KMS-11 (cell line): ENCODE data around the gene SLC25A48.
"Not testable (repeated sequence)": the region's sequence is repeated elsewhere in the genome, so short reads cannot be mapped to it uniquely, and the experiment has no call there.

Source experiments
- H2AFZ ChIP-seq: fragments of 200-600 bp; sonication (generic); 2 replicates; pipeline ENCODE4 v1.6.1; 2016; ENCODE audit warnings: antibody characterized with exemption, mixed run types, low read depth
- H3K27ac ChIP-seq: fragments of 200-600 bp; sonication (generic); 2 replicates; pipeline ENCODE4 v1.6.1; 2016; ENCODE audit warnings: mild to moderate bottlenecking, mixed run types
- H3K27me3 ChIP-seq: fragments of 200-600 bp; sonication (generic); 2 replicates; pipeline ENCODE4 v1.6.1; 2017; ENCODE audit warnings: mild to moderate bottlenecking, low read depth, mixed run types, moderate library complexity; ENCODE audit not compliant: insufficient read depth
- H3K36me3 ChIP-seq: fragments of 200-600 bp; sonication (generic); 2 replicates; pipeline ENCODE4 v1.6.1; 2017; ENCODE audit warnings: mild to moderate bottlenecking, mixed run types; ENCODE audit not compliant: insufficient read depth
- H3K4me1 ChIP-seq: fragments of 200-600 bp; sonication (generic); 2 replicates; pipeline ENCODE4 v1.6.1; 2016; ENCODE audit warnings: mild to moderate bottlenecking, low read depth, mixed run types; ENCODE audit not compliant: poor library complexity, severe bottlenecking
- H3K4me2 ChIP-seq: fragments of 200-600 bp; sonication (generic); 2 replicates; pipeline ENCODE4 v1.7.0; 2016; ENCODE audit warnings: mild to moderate bottlenecking, mixed run types
- H3K4me3 ChIP-seq: fragments of 200-600 bp; sonication (generic); IDR thresholded peaks from 2 replicates; pipeline ENCODE4 v1.6.1; 2017; ENCODE audit warnings: low read depth, low read length, mixed read lengths; ENCODE audit not compliant: insufficient read depth
- H3K79me2 ChIP-seq: fragments of 200-600 bp; sonication (generic); 2 replicates; pipeline ENCODE4 v1.6.1; 2016; ENCODE audit warnings: low read depth, mixed run types; ENCODE audit not compliant: insufficient read depth
- H3K9ac ChIP-seq: fragments of 200-600 bp; sonication (generic); 2 replicates; pipeline ENCODE4 v1.6.1; 2016; ENCODE audit warnings: mild to moderate bottlenecking, mixed run types
- H4K20me1 ChIP-seq: fragments of 200-600 bp; sonication (generic); 2 replicates; pipeline ENCODE4 v1.6.1; 2016; ENCODE audit warnings: mild to moderate bottlenecking, mixed run types; ENCODE audit not compliant: insufficient read depth
- CTCF ChIP-seq: fragments of 200-600 bp; sonication (generic); conservative IDR thresholded peaks from 2 replicates; pipeline ENCODE4 v1.6.1; 2017; ENCODE audit warnings: low read depth, mild to moderate bottlenecking, antibody characterized with exemption, low read length, moderate library complexity, mixed read lengths

SLC25A48 gene

GRCh38 chr5:135851186-135851914 is 16.9 kb downstream of the SLC25A48 start:
- Histone ChIP-seq H3K9ac (no peak overlapping the region), H3K27ac (no peak overlapping the region), H3K4me1 (no peaks in the 10 kb centered on the region), H3K79me2 (no peaks in the 10 kb centered on the region), H3K4me3 (no peak overlapping the region), H4K20me1 (no peaks in the 10 kb centered on the region), H3K36me3 (no peaks in the 10 kb centered on the region), H3K4me2 (no peak overlapping the region), H2AFZ (no peak overlapping the region), H3K27me3 (no peaks in the 10 kb centered on the region)
- no peak for TF ChIP-seq CTCF

DNA sequence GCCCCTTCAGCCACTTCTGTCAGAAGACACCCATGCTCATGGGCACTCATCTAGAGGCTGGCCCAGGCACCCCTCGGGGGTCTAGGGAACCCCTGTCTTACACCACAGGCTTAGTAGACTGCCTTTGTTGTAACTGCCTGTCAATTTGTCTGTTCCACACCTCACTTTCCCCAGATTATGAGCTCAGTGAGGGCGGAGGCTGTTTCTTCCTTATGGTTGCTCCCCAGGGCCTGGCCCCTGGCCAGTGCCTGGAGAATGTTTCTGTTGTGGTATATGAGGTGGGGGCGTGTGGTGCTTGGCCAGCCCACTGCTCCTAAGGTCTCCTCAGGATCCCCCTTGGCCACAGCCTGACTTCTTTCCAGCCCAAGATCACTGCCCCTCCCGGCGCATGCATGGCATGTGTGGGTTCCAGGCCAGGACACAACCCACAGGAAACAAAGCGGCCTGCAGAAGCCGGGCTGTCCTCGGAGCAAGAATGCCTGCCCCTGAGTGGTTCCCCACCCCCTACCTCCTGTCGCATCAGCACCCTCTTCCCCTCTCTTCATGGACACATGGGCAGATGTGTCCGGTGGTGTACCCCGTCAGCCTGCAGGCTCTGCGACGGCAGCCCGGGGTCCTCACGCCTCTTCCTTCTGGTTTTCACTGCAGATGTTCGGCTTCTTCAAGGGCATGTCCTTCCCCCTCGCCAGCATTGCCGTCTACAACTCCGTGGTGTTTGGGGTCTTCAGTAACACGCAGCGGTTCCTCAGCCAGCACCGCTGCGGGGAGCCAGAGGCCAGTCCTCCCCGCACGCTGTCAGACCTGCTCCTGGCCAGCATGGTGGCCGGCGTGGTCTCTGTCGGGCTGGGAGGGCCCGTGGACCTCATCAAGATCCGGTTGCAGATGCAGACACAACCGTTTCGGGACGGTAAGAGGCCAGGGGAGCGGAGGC is 17.7 kb downstream of the SLC25A48 start:
- H4K20me1 ChIP-seq: no peaks in the 10 kb centered on the region
- no peak for TF ChIP-seq CTCF
- H3K4me2 ChIP-seq: no peak overlapping the region

GRCh38 chr5:135857630-135858311 is 23.3 kb downstream of the SLC25A48 start:
- H3K27me3 ChIP-seq: no peaks in the 10 kb centered on the region
- no peaks in the 10 kb centered on the region for H3K36me3 ChIP-seq
- no peaks in the 10 kb centered on the region for H4K20me1 ChIP-seq
- no peak overlapping the region for H3K27ac ChIP-seq
- TF ChIP-seq CTCF: no peak
- H3K4me1 ChIP-seq: no peaks in the 10 kb centered on the region
- no peak overlapping the region for H3K4me3 ChIP-seq
- no peak overlapping the region for H3K9ac ChIP-seq
- no peaks in the 10 kb centered on the region for H3K79me2 ChIP-seq
- H3K4me2 ChIP-seq: no peak overlapping the region
- no peak overlapping the region for H2AFZ ChIP-seq

More for the DNA sequence above, 17.7 kb downstream of the SLC25A48 start:
- no peak overlapping the region for H3K27ac ChIP-seq
- H3K9ac ChIP-seq: no peak overlapping the region
- H2AFZ ChIP-seq: no peak overlapping the region
- no peaks in the 10 kb centered on the region for H3K27me3 ChIP-seq
- H3K36me3 ChIP-seq: no peaks in the 10 kb centered on the region
- H3K4me3 ChIP-seq: no peak overlapping the region
- H3K4me1 ChIP-seq: no peaks in the 10 kb centered on the region
- no peaks in the 10 kb centered on the region for H3K79me2 ChIP-seq

- not testable (repeated sequence) for H4K20me1 ChIP-seq, H3K4me2 ChIP-seq, H3K27me3 ChIP-seq
These were observed 24.7 kb downstream of the SLC25A48 start for GRCh38 chr5:135859186-135859585.

More at GRCh38 chr5:135859186-135859585, 24.7 kb downstream of the SLC25A48 start:
- H3K9ac ChIP-seq, H3K27ac ChIP-seq, H3K4me1 ChIP-seq, H3K36me3 ChIP-seq, H3K4me3 ChIP-seq, H3K79me2 ChIP-seq, H2AFZ ChIP-seq: not testable (repeated sequence)
